H9 (cell line): Measurements from ENCODE around the gene MYL11. TPM values are rescaled to one million over a fixed set of nuclear protein-coding genes. Genes with fewer than 3 reads are reported as not detected.
A peak's percentile ranks its signal among the peaks of the same experiment; 100 is the strongest.

Experiments used
- DNase-seq: peaks from one replicate; pipeline ENCODE4 v3.0.0-alpha.2; 2017
- H2AFZ ChIP-seq: one replicate; pipeline ENCODE4 v1.6.1; 2013; ENCODE audit warnings: mild to moderate bottlenecking, low read length, control low read depth, moderate library complexity
- H2AK5ac ChIP-seq: 2 replicates; pipeline ENCODE4 v1.6.1; 2013; ENCODE audit warnings: low read length, control low read depth, mixed read lengths; ENCODE audit not compliant: insufficient read length
- H2BK120ac ChIP-seq: one replicate; pipeline ENCODE4 v1.6.1; 2013; ENCODE audit warnings: low read depth, mild to moderate bottlenecking, low read length, control low read depth, inconsistent platforms; ENCODE audit not compliant: poor library complexity, severe bottlenecking
- H2BK12ac ChIP-seq: 2 replicates; pipeline ENCODE4 v1.6.1; 2013; ENCODE audit warnings: low read length, control low read depth, mixed read lengths, low read depth; ENCODE audit not compliant: insufficient read length
- H2BK15ac ChIP-seq: 2 replicates; pipeline ENCODE4 v1.6.1; 2013; ENCODE audit warnings: low read depth, low read length, control low read depth
- H2BK20ac ChIP-seq: one replicate; pipeline ENCODE4 v1.6.1; 2013; ENCODE audit warnings: low read depth, mild to moderate bottlenecking, low read length, control low read depth, inconsistent platforms; ENCODE audit not compliant: poor library complexity, severe bottlenecking
- H2BK5ac ChIP-seq: 2 replicates; pipeline ENCODE4 v1.6.1; 2013; ENCODE audit warnings: low read length, control low read depth, mixed read lengths; ENCODE audit not compliant: insufficient read length
- H3K14ac ChIP-seq: 2 replicates; pipeline ENCODE4 v1.6.1; 2013; ENCODE audit warnings: low read length, control low read depth; ENCODE audit not compliant: insufficient read depth
- H3K18ac ChIP-seq: 2 replicates; pipeline ENCODE4 v1.6.1; 2013; ENCODE audit warnings: low read depth, mild to moderate bottlenecking, mixed read lengths, low read length, control low read depth; ENCODE audit not compliant: insufficient read length
- H3K23ac ChIP-seq: 2 replicates; pipeline ENCODE4 v1.6.1; 2013; ENCODE audit warnings: low read length, control low read depth, mixed read lengths, low read depth; ENCODE audit not compliant: insufficient read length
- H3K23me2 ChIP-seq: 2 replicates; pipeline ENCODE4 v1.6.1; 2013; ENCODE audit warnings: low read depth, mild to moderate bottlenecking, mixed read lengths, low read length, control low read depth; ENCODE audit not compliant: insufficient read length, poor library complexity, severe bottlenecking
- H3K27ac ChIP-seq: 2 replicates; pipeline ENCODE4 v1.5.1; 2013; ENCODE audit warnings: low read length, control low read depth, mixed read lengths, low read depth; ENCODE audit not compliant: insufficient read length
- H3K27me3 ChIP-seq: 2 replicates; pipeline ENCODE4 v1.6.1; 2013; ENCODE audit warnings: low read length, control low read depth, inconsistent platforms; ENCODE audit not compliant: insufficient read depth
- H3K4ac ChIP-seq: 2 replicates; pipeline ENCODE4 v1.6.1; 2013; ENCODE audit warnings: low read depth, mild to moderate bottlenecking, control low read depth, inconsistent platforms, low read length, moderate library complexity
- H3K4me1 ChIP-seq: 2 replicates; pipeline ENCODE4 v1.6.1; 2013; ENCODE audit warnings: low read length, control low read depth, inconsistent platforms; ENCODE audit not compliant: insufficient read depth
- H3K4me2 ChIP-seq: 2 replicates; pipeline ENCODE4 v1.6.1; 2013; ENCODE audit warnings: low read length, control low read depth, mixed read lengths; ENCODE audit not compliant: insufficient read length, insufficient read depth
- H3K56ac ChIP-seq: 2 replicates; pipeline ENCODE4 v1.6.1; 2013; ENCODE audit warnings: low read depth, mild to moderate bottlenecking, mixed read lengths, low read length, control low read depth; ENCODE audit not compliant: insufficient read length
- H3K79me1 ChIP-seq: 2 replicates; pipeline ENCODE4 v1.6.1; 2013; ENCODE audit warnings: low read depth, mild to moderate bottlenecking, moderate library complexity, low read length, control low read depth, inconsistent platforms; ENCODE audit not compliant: insufficient read depth, poor library complexity, severe bottlenecking
- H3K79me2 ChIP-seq: 2 replicates; pipeline ENCODE4 v1.6.1; 2013; ENCODE audit warnings: low read length, control low read depth, inconsistent platforms; ENCODE audit not compliant: insufficient read depth
- H3K9ac ChIP-seq: 2 replicates; pipeline ENCODE4 v1.6.1; 2013; ENCODE audit warnings: low read length, control low read depth, mixed read lengths; ENCODE audit not compliant: insufficient read length; ENCODE audit errors: extremely low read depth
- H3K9me3 ChIP-seq: one replicate; pipeline ENCODE4 v1.6.1; 2013; ENCODE audit warnings: low read depth, low read length, inconsistent platforms; ENCODE audit not compliant: control insufficient read depth
- H3T11ph ChIP-seq: one replicate; pipeline ENCODE4 v1.6.1; 2013; ENCODE audit warnings: mild to moderate bottlenecking, low read length, control low read depth, inconsistent platforms
- H4K20me1 ChIP-seq: one replicate; pipeline ENCODE4 v1.6.1; 2013; ENCODE audit not compliant: control insufficient read depth, insufficient read length, insufficient read depth
- H4K5ac ChIP-seq: 2 replicates; pipeline ENCODE4 v1.6.1; 2013; ENCODE audit warnings: low read depth, mild to moderate bottlenecking, mixed read lengths, low read length, control low read depth; ENCODE audit not compliant: insufficient read length
- H4K8ac ChIP-seq: replicated peaks from 2 replicates; pipeline ENCODE4 v1.6.1; 2013; ENCODE audit warnings: low read length, control low read depth, mixed read lengths, low read depth; ENCODE audit not compliant: insufficient read length
- H4K91ac ChIP-seq: 2 replicates; pipeline ENCODE4 v1.6.1; 2013; ENCODE audit warnings: low read depth, mild to moderate bottlenecking, moderate library complexity, mixed read lengths, low read length, control low read depth; ENCODE audit not compliant: insufficient read length
- H3K27ac Mint-ChIP-seq, 3 experiments: 2 replicates in 2 of 3; 3 replicates in 1 of 3; pipeline ENCODE4 v1.8.0; 2020 to 2021; ENCODE audit warnings: mixed read lengths in 3 of 3, mild to moderate bottlenecking in 1 of 3, moderate library complexity in 1 of 3
- H3K27me3 Mint-ChIP-seq: 2 replicates; pipeline ENCODE4 v1.8.0; 2021; ENCODE audit warnings: low read depth, mild to moderate bottlenecking, moderate library complexity, mixed read lengths
- H3K36me3 Mint-ChIP-seq, 3 experiments: 2 replicates in 2 of 3; 3 replicates in 1 of 3; pipeline ENCODE4 v1.8.0; 2020 to 2021; ENCODE audit warnings: low read depth in 3 of 3, mixed read lengths in 3 of 3; ENCODE audit not compliant: insufficient read depth in 1 of 3
- H3K4me1 Mint-ChIP-seq, 2 experiments: 2 replicates each; pipeline ENCODE4 v1.8.0; 2020; ENCODE audit warnings: mixed read lengths in 2 of 2
- H3K4me3 Mint-ChIP-seq, 2 experiments: 2 replicates in 1 of 2; 3 replicates in 1 of 2; pipeline ENCODE4 v1.8.0; 2020 to 2021; ENCODE audit warnings: mild to moderate bottlenecking in 2 of 2, mixed read lengths in 2 of 2, moderate library complexity in 1 of 2
- H3K9me3 Mint-ChIP-seq, 2 experiments: 2 replicates in 1 of 2; 3 replicates in 1 of 2; pipeline ENCODE4 v1.8.0; 2020; ENCODE audit warnings: mild to moderate bottlenecking in 2 of 2, mixed read lengths in 2 of 2, moderate library complexity in 1 of 2
- WGBS: extraction: QIAGEN DNeasy Blood & Tissue Kit; methylation state at CpG from one replicate; pipeline ENCODE4 v1.1.7; 2013; ENCODE audit warnings: missing lambda C conversion rate, low lambda C conversion rate, mixed read lengths; ENCODE audit not compliant: insufficient read length; ENCODE audit errors: extremely low coverage; 5-methylcytosine and 5-hydroxymethylcytosine counted together
- total RNA-seq: library from RNA; stranded (reverse); gene quantifications from 2 replicates; pipeline ENCODE4 v1.2.1, GENCODE V29; 2021
- TF ChIP-seq, protein P1 (sequence below): fragments of 200-600 bp; sonication (generic); conservative IDR thresholded peaks from 3 replicates; pipeline ENCODE4 v1.8.0; 2021; ENCODE audit warnings: antibody characterized with exemption, mild to moderate bottlenecking

Gene MYL11
- total RNA-seq, 1 experiment from 2014 or later = 0.70 TPM

DNA sequence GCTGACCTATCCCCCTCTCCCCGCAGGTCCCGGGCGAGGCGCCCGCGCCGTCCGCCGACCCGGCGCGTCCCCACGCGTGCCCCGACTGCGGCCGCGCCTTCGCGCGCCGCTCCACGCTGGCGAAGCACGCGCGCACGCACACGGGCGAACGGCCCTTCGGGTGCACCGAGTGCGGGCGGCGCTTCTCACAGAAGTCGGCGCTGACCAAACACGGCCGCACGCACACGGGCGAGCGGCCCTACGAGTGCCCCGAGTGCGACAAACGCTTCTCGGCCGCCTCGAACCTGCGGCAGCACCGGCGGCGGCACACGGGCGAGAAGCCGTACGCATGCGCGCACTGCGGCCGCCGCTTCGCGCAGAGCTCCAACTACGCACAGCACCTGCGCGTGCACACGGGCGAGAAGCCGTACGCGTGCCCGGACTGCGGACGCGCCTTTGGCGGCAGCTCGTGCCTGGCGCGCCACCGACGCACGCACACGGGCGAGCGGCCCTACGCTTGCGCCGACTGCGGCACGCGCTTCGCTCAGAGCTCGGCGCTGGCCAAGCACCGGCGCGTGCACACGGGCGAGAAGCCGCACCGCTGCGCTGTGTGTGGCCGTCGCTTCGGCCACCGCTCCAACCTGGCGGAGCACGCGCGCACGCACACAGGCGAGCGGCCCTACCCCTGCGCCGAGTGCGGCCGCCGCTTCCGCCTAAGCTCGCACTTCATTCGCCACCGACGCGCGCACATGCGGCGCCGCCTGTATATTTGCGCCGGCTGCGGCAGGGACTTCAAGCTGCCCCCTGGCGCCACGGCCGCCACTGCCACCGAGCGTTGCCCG lies 43.1 kb downstream of the MYL11 start:
- peaks cover 23 to 46% (median 45%) of the 10 kb centered on the region in 3 experiments; a peak in 6 of 7 replicates for H3K36me3 Mint-ChIP-seq

More for the DNA sequence above, 43.1 kb downstream of the MYL11 start:
- no peaks in the 10 kb centered on the region for H3K79me1 ChIP-seq
- no peak overlapping the region for H2AK5ac ChIP-seq
- TF ChIP-seq, protein P1, sequence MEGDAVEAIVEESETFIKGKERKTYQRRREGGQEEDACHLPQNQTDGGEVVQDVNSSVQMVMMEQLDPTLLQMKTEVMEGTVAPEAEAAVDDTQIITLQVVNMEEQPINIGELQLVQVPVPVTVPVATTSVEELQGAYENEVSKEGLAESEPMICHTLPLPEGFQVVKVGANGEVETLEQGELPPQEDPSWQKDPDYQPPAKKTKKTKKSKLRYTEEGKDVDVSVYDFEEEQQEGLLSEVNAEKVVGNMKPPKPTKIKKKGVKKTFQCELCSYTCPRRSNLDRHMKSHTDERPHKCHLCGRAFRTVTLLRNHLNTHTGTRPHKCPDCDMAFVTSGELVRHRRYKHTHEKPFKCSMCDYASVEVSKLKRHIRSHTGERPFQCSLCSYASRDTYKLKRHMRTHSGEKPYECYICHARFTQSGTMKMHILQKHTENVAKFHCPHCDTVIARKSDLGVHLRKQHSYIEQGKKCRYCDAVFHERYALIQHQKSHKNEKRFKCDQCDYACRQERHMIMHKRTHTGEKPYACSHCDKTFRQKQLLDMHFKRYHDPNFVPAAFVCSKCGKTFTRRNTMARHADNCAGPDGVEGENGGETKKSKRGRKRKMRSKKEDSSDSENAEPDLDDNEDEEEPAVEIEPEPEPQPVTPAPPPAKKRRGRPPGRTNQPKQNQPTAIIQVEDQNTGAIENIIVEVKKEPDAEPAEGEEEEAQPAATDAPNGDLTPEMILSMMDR = peak; percentile 40; the same call in 2 of the 3 replicates
- H3K27ac Mint-ChIP-seq = no peak overlapping the region
- H3K4me1 ChIP-seq = no peaks in the 10 kb centered on the region
- DNase-seq = peak; percentile 91
- no peak overlapping the region for H4K5ac ChIP-seq
- no peak overlapping the region for H4K91ac ChIP-seq
- H2BK12ac ChIP-seq = no peak overlapping the region
- no peak overlapping the region for H2BK20ac ChIP-seq
- no peak overlapping the region for H3K14ac ChIP-seq
- no peaks in the 10 kb centered on the region for H3K9me3 ChIP-seq
- no CpG with 5 or more reads among the region's 140 CpGs for WGBS
- H3K4me2 ChIP-seq = peak overlapping the region; percentile 60
- no peaks in the 10 kb centered on the region for H3K27me3 ChIP-seq
- no peak overlapping the region for H3K23ac ChIP-seq
- H3K9me3 Mint-ChIP-seq = no peaks in the 10 kb centered on the region; a peak in 1 of 5 replicates
- no peaks in the 10 kb centered on the region for H4K20me1 ChIP-seq
- peaks cover 8% of the 10 kb centered on the region for H3K23me2 ChIP-seq
- H2BK5ac ChIP-seq = no peak overlapping the region
- peak overlapping the region; percentile 44 to 75; a peak in 4 of 5 replicates for H3K4me3 Mint-ChIP-seq
- H2BK15ac ChIP-seq = no peak overlapping the region
- no peaks in the 10 kb centered on the region for H3K79me2 ChIP-seq
- no peaks in the 10 kb centered on the region; the same call in none of the 2 replicates for H3K27me3 Mint-ChIP-seq
- H3K4ac ChIP-seq = no peak overlapping the region
- no peak overlapping the region for H2AFZ ChIP-seq
- H3K56ac ChIP-seq = no peak overlapping the region
- H3K27ac ChIP-seq = no peak overlapping the region
- no peak overlapping the region for H3K18ac ChIP-seq
- no peak overlapping the region for H2BK120ac ChIP-seq
- no peak overlapping the region for H3K9ac ChIP-seq
- peaks cover 7 to 12% of the 10 kb centered on the region in 2 experiments for H3K4me1 Mint-ChIP-seq
- no peak overlapping the region for H3T11ph ChIP-seq
- H4K8ac ChIP-seq = no peak overlapping the region
